Right atrium auricular region (tissue), 2 donors: Measurements from ENCODE around the gene NSL1. TPM values are rescaled to one million over a fixed set of nuclear protein-coding genes. Genes with fewer than 3 reads are reported as not detected.

Source experiments
- DNase-seq: peaks from one replicate; pipeline ENCODE4 v3.0.0-alpha.2; 2019; ENCODE audit warnings: low spot score
- H3K27ac ChIP-seq, 2 donors: fragments of 200-600 bp; sonication (generic); 1 replicate in 1 of 2; 2 replicates in 1 of 2; pipeline ENCODE4 v1.5.1; 2016 to 2019
- H3K27me3 ChIP-seq, 2 donors: fragments of 200-600 bp; sonication (generic); one replicate each; pipeline versions ENCODE4 v1.5.1 to v1.6.0; 2017 to 2019
- H3K36me3 ChIP-seq: fragments of 200-600 bp; sonication (generic); one replicate; pipeline ENCODE4 v1.5.1; 2016
- H3K4me1 ChIP-seq, 2 donors: fragments of 200-600 bp; sonication (generic); one replicate each; pipeline versions ENCODE4 v1.5.1 to v1.6.0; 2017 to 2019
- H3K4me3 ChIP-seq, 2 donors: fragments of 200-600 bp; sonication (generic); 1 replicate in 1 of 2; 2 replicates in 1 of 2; pipeline ENCODE4 v1.5.1; 2017 to 2019; ENCODE audit warnings: mild to moderate bottlenecking in 1 of 2, moderate library complexity in 1 of 2
- H3K9me3 ChIP-seq, 2 donors: fragments of 200-600 bp; sonication (generic); one replicate each; pipeline ENCODE4 v1.5.1; 2019
- CTCF ChIP-seq, 2 donors: fragments of 200-600 bp; sonication (generic); IDR thresholded peaks; one replicate each; pipeline ENCODE4 v1.5.1; 2019; ENCODE audit warnings: antibody characterized with exemption in 2 of 2
- total RNA-seq, 2 donors: library from RNA; depleted of rRNA; stranded (reverse); fragments of >200 nt; gene quantifications; one replicate each; pipeline ENCODE4 v1.1.0, GENCODE V29; 2016

NSL1 gene
- total RNA-seq, 2 donors from 2014 or later, result 28.2 to 46.1 TPM

GRCh38 chr1:212686591-212686990 is 105.0 kb downstream of the NSL1 start:
- Histone ChIP-seq H3K27me3 (no peaks in the 10 kb centered on the region), H3K4me1 (no peaks in the 10 kb centered on the region), H3K36me3 (no peaks in the 10 kb centered on the region), H3K4me3 (no peak overlapping the region), H3K27ac (no peak overlapping the region), H3K9me3 (no peaks in the 10 kb centered on the region)
- DNase-seq, result no peak
- TF ChIP-seq CTCF (IDR thresholded peaks at IDR 0.05), result no peak

GRCh38 chr1:212686069-212686468 is 105.5 kb downstream of the NSL1 start:
- no peaks in the 10 kb centered on the region for H3K36me3 ChIP-seq
- H3K4me3 ChIP-seq, result no peak overlapping the region
- DNase-seq, result no peak
- no peak for TF ChIP-seq CTCF (IDR thresholded peaks at IDR 0.05)
- no peaks in the 10 kb centered on the region for H3K27me3 ChIP-seq
- H3K9me3 ChIP-seq, result no peaks in the 10 kb centered on the region
- H3K27ac ChIP-seq, result no peak overlapping the region
- H3K4me1 ChIP-seq, result no peaks in the 10 kb centered on the region

- Histone ChIP-seq H3K4me1 (no peaks in the 10 kb centered on the region), H3K36me3 (no peaks in the 10 kb centered on the region), H3K4me3 (no peak overlapping the region), H3K27me3 (no peaks in the 10 kb centered on the region), H3K27ac (no peak overlapping the region), H3K9me3 (no peaks in the 10 kb centered on the region)
- TF ChIP-seq CTCF (IDR thresholded peaks at IDR 0.05), result no peak
- no peak for DNase-seq
Observed at GRCh38 chr1:212685429-212685828, 106.1 kb downstream of the NSL1 start.

- H3K27me3 ChIP-seq, result no peaks in the 10 kb centered on the region
- TF ChIP-seq CTCF (IDR thresholded peaks at IDR 0.05), result no peak
- no peaks in the 10 kb centered on the region for H3K4me1 ChIP-seq
- DNase-seq, result no peak
- H3K9me3 ChIP-seq, result no peaks in the 10 kb centered on the region
- H3K36me3 ChIP-seq, result no peaks in the 10 kb centered on the region
- H3K27ac ChIP-seq, result no peak overlapping the region
- no peak overlapping the region for H3K4me3 ChIP-seq
Observed at GRCh38 chr1:212684521-212685090, 107.0 kb downstream of the NSL1 start.

- Histone ChIP-seq H3K4me1 (no peaks in the 10 kb centered on the region), H3K9me3 (no peaks in the 10 kb centered on the region), H3K4me3 (no peak overlapping the region), H3K27ac (no peak overlapping the region), H3K27me3 (no peaks in the 10 kb centered on the region), H3K36me3 (no peaks in the 10 kb centered on the region)
- no peak for DNase-seq
- TF ChIP-seq CTCF (IDR thresholded peaks at IDR 0.05), result no peak
Observed at GRCh38 chr1:212684076-212684475, 107.5 kb downstream of the NSL1 start.

- no peak overlapping the region for H3K27ac ChIP-seq
- no peak for DNase-seq
- TF ChIP-seq CTCF (IDR thresholded peaks at IDR 0.05), result no peak
- H3K27me3 ChIP-seq, result no peaks in the 10 kb centered on the region
- no peak overlapping the region for H3K4me3 ChIP-seq
- H3K4me1 ChIP-seq, result no peaks in the 10 kb centered on the region
- no peaks in the 10 kb centered on the region for H3K9me3 ChIP-seq
- H3K36me3 ChIP-seq, result no peaks in the 10 kb centered on the region
Observed at GRCh38 chr1:212683357-212683722, 108.2 kb downstream of the NSL1 start.
